Endothelial cell of umbilical vein (primary cell): ENCODE measurements around the gene ADAM33. TPM values are rescaled to one million over a fixed set of nuclear protein-coding genes. Genes with fewer than 3 reads are reported as not detected.

Experiments used
- BruUV-seq: library from RNA; stranded (reverse); fragments of 400-500 nt; replicated peaks from 2 replicates; lab custom pipeline; 2021; lab: Mats Ljungman, UMichigan
- CTCF ChIA-PET: fragments of 300-600, 350-600 bp; sonication (Branson Sonifier 250); formaldehyde crosslinking; loops from one replicate; lab custom pipeline; 2021; ENCODE audit warnings: antibody characterized with exemption, inconsistent platforms; lab: Charles Lee
- POLR2A ChIA-PET: fragments of 300-600, 350-600 bp; sonication (Branson Sonifier 250); formaldehyde crosslinking; loops from one replicate; lab custom pipeline; 2021; ENCODE audit warnings: antibody characterized with exemption, inconsistent platforms; lab: Charles Lee
- DNase-seq: peaks from one replicate; pipeline ENCODE4 v3.0.0-alpha.2; 2011; ENCODE audit warnings: low read depth, low spot score
- FAIRE-seq: peaks from 2 replicates; lab custom pipeline; 2011; peaks lifted over from hg19 to GRCh38; lab: Jason Lieb, UNC
- H2AFZ ChIP-seq: 2 replicates; pipeline ENCODE4 v1.6.0; 2012; ENCODE audit warnings: low read depth, low read length, control low read depth, inconsistent platforms
- H3K27ac ChIP-seq: 2 replicates; pipeline ENCODE4 v1.5.1; 2011; ENCODE audit warnings: low read depth, mild to moderate bottlenecking, control low read depth, low read length, moderate library complexity; ENCODE audit not compliant: insufficient read depth
- H3K27me3 ChIP-seq, 2 experiments: 2 replicates each; pipeline versions ENCODE4 v1.6.0 to v1.6.1; 2011; ENCODE audit warnings: low read length in 2 of 2, mixed read lengths in 1 of 2; ENCODE audit not compliant: control insufficient read depth in 2 of 2, insufficient read depth in 2 of 2
- H3K36me3 ChIP-seq, 2 experiments: 2 replicates in 1 of 2; 3 replicates in 1 of 2; pipeline ENCODE4 v1.5.1; 2011; ENCODE audit warnings: low read length in 2 of 2, mild to moderate bottlenecking in 1 of 2, moderate library complexity in 1 of 2; ENCODE audit not compliant: control insufficient read depth in 2 of 2, insufficient read depth in 2 of 2; ENCODE audit errors: extremely low read depth in 1 of 2
- H3K4me1 ChIP-seq: 3 replicates; pipeline ENCODE4 v1.5.1; 2011; ENCODE audit warnings: mild to moderate bottlenecking, low read length; ENCODE audit not compliant: control insufficient read depth, insufficient read depth; ENCODE audit errors: extremely low read depth
- H3K4me2 ChIP-seq: 2 replicates; pipeline ENCODE4 v1.6.1; 2011; ENCODE audit warnings: low read length, control low read depth, mixed read lengths; ENCODE audit not compliant: insufficient read depth
- H3K4me3 ChIP-seq, 3 experiments: fragments of 200-600 bp in 1 of 3; sonication (generic), shearing (Covaris generic) in 1 of 3; replicated peaks in 1 of 3; 2 replicates each; pipeline ENCODE4 v1.5.1; 2011 to 2016; ENCODE audit warnings: control low read depth in 3 of 3, low read length in 3 of 3, mild to moderate bottlenecking in 2 of 3, inconsistent platforms in 1 of 3, low read depth in 1 of 3, moderate library complexity in 1 of 3; ENCODE audit not compliant: insufficient read depth in 1 of 3
- H3K79me2 ChIP-seq: 2 replicates; pipeline ENCODE4 v1.6.0; 2012; ENCODE audit warnings: low read length, inconsistent platforms; ENCODE audit not compliant: control insufficient read depth, insufficient read depth
- H3K9ac ChIP-seq: replicated peaks from 2 replicates; pipeline ENCODE3; 2011; ENCODE audit warnings: low read length, control low read depth; ENCODE audit not compliant: insufficient read depth; ENCODE audit errors: extremely low read depth
- H3K9me1 ChIP-seq: replicated peaks from 3 replicates; pipeline ENCODE4 v1.6.0; 2011; ENCODE audit warnings: mild to moderate bottlenecking, low read length; ENCODE audit not compliant: control insufficient read depth, insufficient read depth; ENCODE audit errors: extremely low read depth
- H3K9me3 ChIP-seq: replicated peaks from 2 replicates; pipeline ENCODE4 v1.5.1; 2012; ENCODE audit warnings: low read length, inconsistent platforms; ENCODE audit not compliant: control insufficient read depth, insufficient read depth
- H4K20me1 ChIP-seq: replicated peaks from 2 replicates; pipeline ENCODE3; 2011; ENCODE audit warnings: mild to moderate bottlenecking, low read length; ENCODE audit not compliant: control insufficient read depth, insufficient read depth; ENCODE audit errors: extremely low read depth
- EZH2 ChIP-seq: IDR thresholded peaks from 2 replicates; pipeline ENCODE4 v1.6.1; 2012; ENCODE audit warnings: borderline replicate concordance, low read depth, mild to moderate bottlenecking, moderate library complexity, low read length, inconsistent platforms; ENCODE audit not compliant: severe bottlenecking
- dilution Hi-C: fragments of 300-500 bp; cut with MboI; formaldehyde crosslinking; loops from one replicate; pipeline ENCODE4 v1.15.0; 2019; ENCODE audit warnings: low sequenced_read_pairs; ENCODE audit not compliant: extremely low pct_ligation_motif_present
- intact Hi-C: fragments of 100-400 bp; cut with micrococcal nuclease; formaldehyde crosslinking; loops from one replicate; pipeline ENCODE4 v1.10.0; 2022
- polyA plus RNA-seq, 4 experiments: library from polyadenylated mRNA; depleted of rRNA in 3 of 4; stranded (reverse) in 3 of 4; unstranded in 1 of 4; fragments of >200 nt; gene quantifications; 2 replicates each; pipeline versions ENCODE4 v1.2.1 to v1.2.3, GENCODE V29; 2011 to 2012; ENCODE audit warnings: missing spikeins in 1 of 4
- total RNA-seq: library from RNA; stranded (reverse); gene quantifications from 2 replicates; pipeline ENCODE4 v1.2.3, GENCODE V29; 2021
- TF ChIP-seq, protein P1 (sequence below), 2 donors: IDR thresholded peaks; 1 replicate in 1 of 2; 2 replicates in 1 of 2; pipeline ENCODE4 v1.5.1; 2011; ENCODE audit warnings: low read length in 2 of 2, mild to moderate bottlenecking in 2 of 2, moderate library complexity in 2 of 2, control low read depth in 1 of 2, inconsistent platforms in 1 of 2, low read depth in 1 of 2; ENCODE audit not compliant: insufficient read depth in 1 of 2; ENCODE audit errors: extremely low read depth in 1 of 2

ADAM33 gene
- total and polyA plus RNA-seq, 2 donors (not counting 3 experiments of a cell fraction or from before 2014, with no cell fraction given), result 0.06 to 0.18 TPM

DNA sequence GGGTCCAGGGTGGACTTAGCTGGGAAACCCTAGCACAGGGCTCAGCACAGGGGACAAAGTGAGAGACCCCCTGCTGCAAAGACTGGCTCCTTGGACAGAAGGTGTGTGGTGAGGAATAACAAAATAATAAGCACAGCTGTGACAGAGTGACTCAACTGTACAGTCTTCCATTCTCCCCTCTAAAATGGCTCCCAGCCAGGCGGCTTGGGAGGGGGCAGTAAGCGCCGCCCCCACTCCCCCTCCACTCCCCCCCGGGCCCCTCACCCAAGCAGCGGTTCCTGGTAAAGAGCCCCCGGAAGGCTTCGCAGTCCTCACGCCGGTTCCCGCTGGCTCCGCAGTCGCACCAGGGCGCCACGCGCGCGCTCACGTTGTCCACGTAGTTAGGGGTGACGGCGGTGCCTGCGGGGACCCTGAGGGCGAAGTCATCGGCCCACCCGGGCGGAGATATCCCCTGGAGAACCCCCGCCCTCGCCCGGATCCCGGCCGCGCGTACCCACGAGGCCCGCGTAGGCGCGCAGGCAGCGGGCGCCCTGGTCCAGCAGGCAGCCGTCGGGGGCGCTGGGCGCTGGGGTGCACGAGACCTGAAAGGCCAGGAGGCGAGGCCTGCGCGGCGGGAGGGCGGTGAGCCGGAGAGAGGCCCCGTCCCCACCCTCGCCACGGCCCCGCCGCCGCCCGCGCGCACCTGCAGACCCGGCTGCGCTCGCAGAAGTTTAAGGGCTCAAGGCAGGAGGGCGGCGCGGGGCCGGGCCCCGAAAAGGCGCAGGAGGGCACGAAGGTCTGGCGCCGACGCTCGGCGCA, 21.3 kb downstream of the ADAM33 start:
- DNase-seq (no peak), FAIRE-seq (no peak)
- POLR2A ChIA-PET, result no interaction called here
- H2AFZ ChIP-seq, result no peak overlapping the region
- BruUV-seq, result no TSS peak
- intact Hi-C loops (no loop called here), dilution Hi-C loops (no loop called here)
- H3K9me1 ChIP-seq, result no peaks in the 10 kb centered on the region
- H4K20me1 ChIP-seq, result no peaks in the 10 kb centered on the region
- no peak overlapping the region for H3K27ac ChIP-seq
- CTCF ChIA-PET, result interaction anchor here (0.9 kb wide), 1 partner anchor 16 kb away, joined by 3 read pairs; no protein-coding TSS in a partner anchor
- H3K9ac ChIP-seq, result no peak overlapping the region
- H3K4me3 ChIP-seq, result no peak overlapping the region
- H3K4me2 ChIP-seq, result no peak overlapping the region
- H3K9me3 ChIP-seq, result no peaks in the 10 kb centered on the region
- no peaks in the 10 kb centered on the region for H3K79me2 ChIP-seq
- peaks cover 28 to 44% of the 10 kb centered on the region in 2 experiments for H3K27me3 ChIP-seq
- TF ChIP-seq, protein P1, sequence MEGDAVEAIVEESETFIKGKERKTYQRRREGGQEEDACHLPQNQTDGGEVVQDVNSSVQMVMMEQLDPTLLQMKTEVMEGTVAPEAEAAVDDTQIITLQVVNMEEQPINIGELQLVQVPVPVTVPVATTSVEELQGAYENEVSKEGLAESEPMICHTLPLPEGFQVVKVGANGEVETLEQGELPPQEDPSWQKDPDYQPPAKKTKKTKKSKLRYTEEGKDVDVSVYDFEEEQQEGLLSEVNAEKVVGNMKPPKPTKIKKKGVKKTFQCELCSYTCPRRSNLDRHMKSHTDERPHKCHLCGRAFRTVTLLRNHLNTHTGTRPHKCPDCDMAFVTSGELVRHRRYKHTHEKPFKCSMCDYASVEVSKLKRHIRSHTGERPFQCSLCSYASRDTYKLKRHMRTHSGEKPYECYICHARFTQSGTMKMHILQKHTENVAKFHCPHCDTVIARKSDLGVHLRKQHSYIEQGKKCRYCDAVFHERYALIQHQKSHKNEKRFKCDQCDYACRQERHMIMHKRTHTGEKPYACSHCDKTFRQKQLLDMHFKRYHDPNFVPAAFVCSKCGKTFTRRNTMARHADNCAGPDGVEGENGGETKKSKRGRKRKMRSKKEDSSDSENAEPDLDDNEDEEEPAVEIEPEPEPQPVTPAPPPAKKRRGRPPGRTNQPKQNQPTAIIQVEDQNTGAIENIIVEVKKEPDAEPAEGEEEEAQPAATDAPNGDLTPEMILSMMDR (IDR thresholded peaks at IDR 0.05; ENCODE audit: extremely low read depth in 1 of 2, insufficient read depth in 1 of 2, low read depth in 1 of 2, low read length in 2 of 2), result no peak
- peak; percentile 69 for TF ChIP-seq EZH2
- no peaks in the 10 kb centered on the region for H3K4me1 ChIP-seq
- H3K36me3 ChIP-seq, result no peaks in the 10 kb centered on the region
